Subcutaneous adipose tissue (tissue), 4 donors: ENCODE measurements around the gene C1orf226. TPM values are rescaled to one million over a fixed set of nuclear protein-coding genes. Genes with fewer than 3 reads are reported as not detected.

Experiments
- total RNA-seq, 4 donors: library from RNA; depleted of rRNA; stranded (reverse); fragments of >200 nt; gene quantifications; one replicate each; pipeline ENCODE4 v1.1.0, GENCODE V29; 2016
- TF ChIP-seq, protein P1 (sequence below): fragments of 450-650 bp; IDR thresholded peaks from one replicate; pipeline ENCODE4 v1.5.1; 2016; ENCODE audit warnings: low read depth, mild to moderate bottlenecking, control low read depth, antibody characterized with exemption, moderate library complexity

C1orf226 gene
- total RNA-seq, 4 donors from 2014 or later = 1.1 to 13.4 (median 3.1) TPM

DNA sequence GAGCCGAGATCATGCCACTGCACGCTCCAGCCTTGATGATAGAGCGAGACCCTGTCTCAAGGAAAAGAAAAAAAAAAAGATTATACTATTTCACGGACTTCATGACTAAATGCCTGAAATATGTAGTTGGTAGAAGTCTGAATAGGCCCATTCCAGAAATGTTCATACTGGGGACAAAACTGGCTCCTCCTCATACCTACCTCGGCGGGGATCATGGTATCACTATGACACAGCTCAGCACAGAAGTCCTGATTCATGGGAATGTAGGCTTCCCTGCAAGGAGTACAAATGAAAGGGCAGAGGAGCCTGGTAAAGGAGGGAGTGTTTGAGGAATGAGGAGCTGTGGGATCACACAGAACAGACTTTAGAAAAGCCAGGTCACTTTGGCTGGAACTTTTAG is 9.9 kb upstream of the C1orf226 start:
- TF ChIP-seq, protein P1, sequence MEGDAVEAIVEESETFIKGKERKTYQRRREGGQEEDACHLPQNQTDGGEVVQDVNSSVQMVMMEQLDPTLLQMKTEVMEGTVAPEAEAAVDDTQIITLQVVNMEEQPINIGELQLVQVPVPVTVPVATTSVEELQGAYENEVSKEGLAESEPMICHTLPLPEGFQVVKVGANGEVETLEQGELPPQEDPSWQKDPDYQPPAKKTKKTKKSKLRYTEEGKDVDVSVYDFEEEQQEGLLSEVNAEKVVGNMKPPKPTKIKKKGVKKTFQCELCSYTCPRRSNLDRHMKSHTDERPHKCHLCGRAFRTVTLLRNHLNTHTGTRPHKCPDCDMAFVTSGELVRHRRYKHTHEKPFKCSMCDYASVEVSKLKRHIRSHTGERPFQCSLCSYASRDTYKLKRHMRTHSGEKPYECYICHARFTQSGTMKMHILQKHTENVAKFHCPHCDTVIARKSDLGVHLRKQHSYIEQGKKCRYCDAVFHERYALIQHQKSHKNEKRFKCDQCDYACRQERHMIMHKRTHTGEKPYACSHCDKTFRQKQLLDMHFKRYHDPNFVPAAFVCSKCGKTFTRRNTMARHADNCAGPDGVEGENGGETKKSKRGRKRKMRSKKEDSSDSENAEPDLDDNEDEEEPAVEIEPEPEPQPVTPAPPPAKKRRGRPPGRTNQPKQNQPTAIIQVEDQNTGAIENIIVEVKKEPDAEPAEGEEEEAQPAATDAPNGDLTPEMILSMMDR = no peak

DNA sequence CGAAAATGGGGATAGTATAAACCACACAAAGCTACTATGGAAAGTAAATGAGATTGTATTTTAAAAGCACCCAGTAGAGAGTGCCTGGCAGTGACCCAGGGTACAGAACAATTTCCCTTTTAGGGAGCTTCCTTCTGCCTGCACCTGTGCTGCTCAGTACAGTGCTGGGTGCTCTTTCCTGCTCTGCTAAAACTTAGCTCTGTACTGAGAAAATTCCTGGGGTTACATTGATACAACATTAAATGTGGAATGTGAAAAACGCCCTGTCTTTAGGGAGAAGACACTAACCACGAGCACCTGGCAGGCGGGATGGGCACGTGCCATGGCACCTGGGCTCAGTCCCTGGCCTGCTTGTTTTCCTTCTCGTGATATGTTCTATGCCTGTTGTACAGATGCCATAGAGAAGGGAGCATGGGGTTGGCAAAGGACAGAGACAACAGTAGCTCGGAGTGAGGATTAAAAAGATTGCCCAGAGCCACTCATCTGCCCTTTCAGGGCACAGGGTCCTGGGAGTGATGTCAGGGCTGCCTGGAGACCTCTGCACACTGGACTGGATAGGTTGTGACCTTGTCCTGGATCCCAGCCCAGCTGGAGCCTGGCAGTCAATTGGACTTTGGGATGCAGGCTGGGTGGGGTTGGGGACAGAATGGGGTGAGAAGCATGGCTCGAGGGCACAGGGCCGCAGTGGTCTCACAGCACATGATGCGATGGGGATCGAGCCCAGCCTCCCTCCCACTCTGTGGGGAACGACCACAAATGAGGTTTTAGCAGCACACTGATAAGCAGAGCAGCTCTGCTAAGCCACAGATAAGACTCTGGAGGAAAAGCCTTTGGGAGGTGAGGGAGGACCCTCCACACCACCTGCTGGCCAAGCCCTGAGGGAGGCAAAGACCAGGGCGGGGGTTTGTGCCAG is 9.1 kb upstream of the C1orf226 start:
- TF ChIP-seq, protein P1 = no peak

DNA sequence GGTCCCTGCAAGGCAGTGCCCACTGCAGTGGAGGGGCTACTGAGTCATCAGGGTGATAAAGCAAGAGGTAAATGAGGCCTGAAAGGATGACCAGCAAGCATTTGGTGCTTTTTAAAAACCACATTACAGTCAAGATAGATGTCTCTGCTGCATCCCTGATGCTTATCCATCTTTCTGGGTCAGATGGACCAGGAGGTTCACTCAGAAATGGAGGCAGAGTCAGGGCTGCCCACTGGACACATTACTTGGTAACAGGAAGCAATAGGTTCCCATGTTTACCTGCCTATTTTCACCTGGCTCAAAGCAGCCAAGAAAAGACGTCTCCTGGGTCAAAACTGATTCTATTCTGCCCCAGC is 8.5 kb upstream of the C1orf226 start:
- TF ChIP-seq, protein P1 = no peak

DNA sequence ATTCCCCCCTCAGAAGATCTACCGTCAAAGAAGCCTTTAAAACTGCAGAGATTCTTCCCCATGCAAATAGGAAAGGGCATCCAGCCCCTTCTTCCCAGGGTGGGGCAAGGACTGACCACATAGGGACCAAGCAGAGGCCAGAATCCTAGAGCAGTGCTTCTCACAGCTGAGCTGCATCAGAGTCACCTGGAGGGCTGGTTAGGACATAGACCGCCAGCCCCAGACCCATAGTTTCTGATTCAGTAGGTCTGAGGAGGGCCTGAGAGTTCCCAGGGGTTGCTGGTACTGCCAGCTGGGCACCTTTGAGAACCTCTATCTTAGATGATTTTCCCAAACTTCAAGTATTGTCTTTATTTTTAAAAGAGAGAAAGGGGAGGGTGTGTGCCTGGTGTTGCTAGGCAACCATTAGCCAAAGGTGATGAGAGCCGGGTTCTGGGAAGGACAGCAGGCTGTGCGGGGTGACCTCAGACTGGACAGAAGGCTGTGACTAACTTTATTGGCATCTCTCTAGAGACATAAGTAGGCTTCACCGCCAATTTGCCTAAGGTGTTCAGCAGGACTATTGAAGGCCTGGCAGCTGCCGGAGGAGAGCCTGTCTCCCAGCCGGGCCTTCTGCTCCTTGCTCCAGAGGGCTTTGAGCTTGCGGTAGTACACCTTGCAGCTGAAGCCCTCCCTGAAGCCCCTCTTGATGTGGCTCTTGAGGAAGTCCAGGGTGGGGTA is 7.8 kb upstream of the C1orf226 start:
- TF ChIP-seq, protein P1 = no peak

DNA sequence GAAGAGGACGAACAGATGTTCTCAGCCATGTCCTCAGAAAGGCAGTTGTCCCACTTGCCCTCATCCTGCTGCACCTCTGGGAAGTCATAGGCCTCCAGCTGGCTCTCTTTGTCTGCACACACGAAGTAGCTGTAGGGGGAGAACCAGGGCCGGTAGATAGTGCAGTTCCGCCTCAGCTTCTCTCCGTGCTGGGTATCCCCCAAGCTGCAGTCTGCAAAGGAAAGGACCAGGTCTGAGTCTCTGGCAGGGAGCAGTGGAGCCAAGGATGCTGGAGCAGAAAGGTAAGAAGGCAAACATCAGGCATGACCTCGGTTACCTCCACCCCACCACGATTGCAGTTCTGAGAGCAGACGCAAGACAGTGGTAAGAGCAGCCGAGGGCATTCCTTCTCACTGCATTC is 7.1 kb upstream of the C1orf226 start:
- TF ChIP-seq, protein P1 = no peak

DNA sequence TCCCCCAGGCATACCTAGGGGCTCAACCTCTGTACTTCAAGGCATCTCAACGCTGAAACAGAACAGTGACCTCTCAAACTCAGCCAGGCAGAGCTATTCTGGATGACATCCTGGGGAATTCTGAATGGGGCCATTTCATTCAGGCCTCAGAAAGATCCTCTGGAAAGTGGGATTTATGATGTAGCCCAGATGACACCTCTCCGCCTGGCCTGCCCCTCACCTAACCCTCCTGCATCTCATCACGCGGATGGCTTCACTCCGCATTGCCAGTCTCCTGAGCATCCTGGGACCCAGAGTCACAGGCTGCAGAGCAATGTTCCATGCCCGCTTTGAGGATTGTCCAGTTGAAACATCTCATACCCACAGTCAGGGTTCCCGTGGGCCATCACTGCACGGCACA is 6.1 kb upstream of the C1orf226 start:
- TF ChIP-seq, protein P1 = no peak

DNA sequence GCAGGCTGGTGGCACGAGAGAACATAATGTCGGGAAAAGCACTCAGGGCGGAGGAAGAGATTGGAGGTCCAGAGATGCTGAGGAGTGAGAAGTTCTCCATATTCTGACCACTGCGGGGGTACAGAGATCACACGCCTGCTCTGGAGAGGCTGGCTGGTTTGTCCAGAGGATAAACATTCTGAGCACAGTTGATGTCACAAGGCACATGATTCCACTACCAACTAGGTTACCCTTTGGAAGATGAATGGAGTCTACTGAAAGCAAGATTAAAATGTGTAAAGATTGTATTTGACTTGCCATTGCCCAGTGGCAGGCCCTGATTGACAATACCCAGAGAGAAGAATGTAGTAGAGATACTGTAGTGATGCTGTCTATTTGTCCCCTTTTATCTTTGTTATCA is 4.8 kb upstream of the C1orf226 start, which contains the start of gene SPATA46:
SPATA46 (minus strand) TSS at position 164 of the 400 bp plus-strand sequence; CDS start at position 100, 64 bp downstream.
- TF ChIP-seq, protein P1 = no peak
